Lower lobe of right lung (tissue), 2 donors: ENCODE data around the gene FCHSD1. TPM values are rescaled to one million over a fixed set of nuclear protein-coding genes. Genes with fewer than 3 reads are reported as not detected.
A peak's percentile ranks its signal among the peaks of the same experiment; 100 is the strongest.

Source experiments
- ATAC-seq, 2 donors: fragments of 200-7000 bp; cut with Tn5 transposase; one replicate each; pipeline ENCODE4 v1.9.1; 2020 to 2022; ENCODE audit warnings: mild to moderate bottlenecking in 2 of 2, moderate library complexity in 2 of 2
- DNase-seq: peaks from one replicate; pipeline ENCODE4 v3.0.0-alpha.2; 2020
- H3K27ac ChIP-seq: fragments of 200-600 bp; one replicate; pipeline ENCODE4 v1.8.0; 2022
- H3K27me3 ChIP-seq: fragments of 200-600 bp; one replicate; pipeline ENCODE4 v1.8.0; 2022; ENCODE audit warnings: low read depth
- H3K36me3 ChIP-seq: fragments of 200-600 bp; one replicate; pipeline ENCODE4 v1.8.0; 2022; ENCODE audit warnings: mild to moderate bottlenecking
- H3K4me1 ChIP-seq: fragments of 200-600 bp; one replicate; pipeline ENCODE4 v1.8.0; 2022
- H3K4me3 ChIP-seq: fragments of 200-600 bp; one replicate; pipeline ENCODE4 v1.8.0; 2022; ENCODE audit warnings: mild to moderate bottlenecking
- H3K9me3 ChIP-seq: fragments of 200-600 bp; one replicate; pipeline ENCODE4 v1.8.0; 2022
- intact Hi-C: fragments of 100-400 bp; cut with DNase I; formaldehyde crosslinking; loops from one replicate; pipeline ENCODE4 v1.11.0; 2022
- long read RNA-seq: library from polyadenylated mRNA; unstranded; transcript quantifications from one replicate; pipeline ENCODE4 v2.0.0, GENCODE V29; 2021
- total RNA-seq: library from RNA; stranded (reverse); fragmentation: NEBNext Ultra II Directional; extraction: Animal tissue kit (Norgen Biotek cat#: 25700); gene quantifications from one replicate; pipeline ENCODE4 v1.2.1, GENCODE V29; 2021
- TF ChIP-seq, protein P1 (sequence below): fragments of 200-600 bp; IDR thresholded peaks from one replicate; pipeline ENCODE4 v1.8.0; 2022; ENCODE audit warnings: antibody characterized with exemption, mild to moderate bottlenecking
- donor health status: DM: no; HTN: yes; CAD: no; lungs with severe emphysema.

FCHSD1 gene
- total RNA-seq: 20.4 TPM
- long read RNA-seq, full-length matches to known transcripts: 1 of 16 reads
- long read RNA-seq, partial matches to known transcripts: 4 of 16 reads
- long read RNA-seq, other reads (novel, unspliced or antisense): 11 of 16 reads

DNA sequence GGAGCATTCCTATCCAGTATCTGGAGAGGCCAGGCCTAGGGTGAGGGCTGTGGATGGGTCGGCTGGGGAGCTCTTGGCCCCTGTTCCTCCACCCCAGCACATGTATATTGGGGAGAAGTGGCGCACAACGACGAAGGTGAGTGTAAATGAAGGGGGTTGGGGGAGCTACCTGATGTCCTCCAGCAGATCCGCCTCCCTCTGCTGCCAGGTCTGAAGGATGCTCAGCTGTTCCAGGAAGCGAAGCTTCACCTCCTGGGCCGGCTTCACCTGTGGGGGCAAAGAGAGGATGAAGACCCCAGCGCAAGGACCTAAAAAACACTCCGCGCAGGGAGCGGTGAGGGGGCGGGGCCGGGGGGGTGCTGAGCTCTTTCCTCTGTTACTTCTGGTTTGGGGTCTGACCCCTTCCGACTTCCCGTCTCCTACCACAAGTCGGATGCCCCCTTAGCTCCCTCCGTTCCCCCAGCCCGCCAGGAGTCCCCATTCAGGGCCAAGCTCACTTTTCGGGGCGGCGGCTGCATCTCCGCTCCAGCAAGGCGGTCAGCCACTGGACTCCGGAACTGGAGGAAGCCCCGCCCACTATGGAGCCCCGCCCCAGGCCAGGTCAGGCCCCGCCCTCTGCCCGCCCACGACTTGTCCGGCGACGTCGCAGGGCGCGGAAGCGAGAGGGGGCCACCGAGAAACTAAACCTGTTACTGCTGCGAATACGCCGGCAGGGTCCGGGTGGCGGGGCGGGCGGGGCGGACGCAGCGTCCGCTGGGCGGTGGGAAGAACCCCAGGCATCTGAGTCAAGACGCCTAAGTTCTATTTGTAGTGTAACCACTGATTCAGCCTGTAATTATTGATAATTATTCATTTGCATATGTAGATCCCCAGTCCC lies at the start of gene FCHSD1:
Gene FCHSD1 (minus strand): TSS at position 568 of the 877 bp plus-strand sequence. CDS start 50 bp downstream, at position 518.
- Histone ChIP-seq H3K9me3 (no peaks in the 10 kb centered on the region), H3K27ac (peak within 1 kb of the TSS; percentile 81), H3K4me3 (peak within 1 kb of the TSS; percentile 79), H3K36me3 (peaks cover 37% of the 10 kb centered on the region), H3K27me3 (no peaks in the 10 kb centered on the region), H3K4me1 (peaks cover 15% of the 10 kb centered on the region)
- intact Hi-C loops: no loop called here
- ATAC-seq: peak; percentile 96 to 98
- TF ChIP-seq, protein P1, sequence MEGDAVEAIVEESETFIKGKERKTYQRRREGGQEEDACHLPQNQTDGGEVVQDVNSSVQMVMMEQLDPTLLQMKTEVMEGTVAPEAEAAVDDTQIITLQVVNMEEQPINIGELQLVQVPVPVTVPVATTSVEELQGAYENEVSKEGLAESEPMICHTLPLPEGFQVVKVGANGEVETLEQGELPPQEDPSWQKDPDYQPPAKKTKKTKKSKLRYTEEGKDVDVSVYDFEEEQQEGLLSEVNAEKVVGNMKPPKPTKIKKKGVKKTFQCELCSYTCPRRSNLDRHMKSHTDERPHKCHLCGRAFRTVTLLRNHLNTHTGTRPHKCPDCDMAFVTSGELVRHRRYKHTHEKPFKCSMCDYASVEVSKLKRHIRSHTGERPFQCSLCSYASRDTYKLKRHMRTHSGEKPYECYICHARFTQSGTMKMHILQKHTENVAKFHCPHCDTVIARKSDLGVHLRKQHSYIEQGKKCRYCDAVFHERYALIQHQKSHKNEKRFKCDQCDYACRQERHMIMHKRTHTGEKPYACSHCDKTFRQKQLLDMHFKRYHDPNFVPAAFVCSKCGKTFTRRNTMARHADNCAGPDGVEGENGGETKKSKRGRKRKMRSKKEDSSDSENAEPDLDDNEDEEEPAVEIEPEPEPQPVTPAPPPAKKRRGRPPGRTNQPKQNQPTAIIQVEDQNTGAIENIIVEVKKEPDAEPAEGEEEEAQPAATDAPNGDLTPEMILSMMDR: peak; percentile 15
- peak; percentile 93 for DNase-seq

DNA sequence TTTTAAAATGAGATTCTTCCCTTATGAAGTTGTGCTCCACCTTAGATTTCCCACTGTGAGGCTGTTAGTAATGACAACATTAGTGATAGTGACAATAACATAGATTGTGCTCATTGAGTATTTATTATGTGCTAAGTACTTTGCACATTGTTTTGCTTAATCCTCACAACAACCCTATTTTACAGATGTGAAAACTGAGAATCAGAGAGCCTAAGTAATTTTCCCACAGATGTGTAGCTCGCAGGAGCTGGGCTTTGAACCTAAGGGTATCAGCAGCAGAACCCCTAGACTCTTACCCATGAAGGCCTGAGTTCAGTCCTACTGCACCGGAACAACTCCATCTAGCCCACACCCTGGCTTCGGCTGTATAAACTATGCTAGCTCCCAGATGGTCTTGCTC lies 46.4 kb upstream of the FCHSD1 start:
- H3K27me3 ChIP-seq: peaks cover 22% of the 10 kb centered on the region
- H3K36me3 ChIP-seq: no peaks in the 10 kb centered on the region
- H3K27ac ChIP-seq: no peak overlapping the region
- H3K4me1 ChIP-seq: peaks cover 14% of the 10 kb centered on the region
- TF ChIP-seq, protein P1: no peak
- intact Hi-C loops: loop anchor here (10.0 kb wide), 1 partner anchor 257 kb away; the partner anchor contains the start of gene PCDH12
- no peak for ATAC-seq
- no peak overlapping the region for H3K4me3 ChIP-seq
- no peak for DNase-seq
- no peaks in the 10 kb centered on the region for H3K9me3 ChIP-seq

DNA sequence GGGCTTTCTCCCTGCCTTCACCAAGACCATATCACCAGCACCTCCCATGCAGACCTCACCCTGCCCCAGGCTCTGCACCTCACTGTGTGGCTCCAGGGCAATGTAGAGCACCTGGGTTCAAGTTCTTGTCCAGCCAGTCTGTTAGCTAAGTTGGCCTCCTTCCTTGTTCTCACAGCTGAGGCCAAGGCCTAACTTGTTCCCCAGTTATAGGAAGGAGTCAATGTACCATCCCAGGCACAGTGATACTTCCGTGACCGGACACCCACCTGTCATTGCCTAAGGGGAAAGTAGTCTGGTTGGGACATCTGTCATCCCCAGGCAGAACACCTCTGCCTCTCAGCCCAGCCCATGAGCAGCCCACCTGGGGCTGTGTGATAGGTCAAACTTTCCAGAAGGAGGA lies 45.2 kb upstream of the FCHSD1 start:
- TF ChIP-seq, protein P1: no peak
- no peak overlapping the region for H3K4me3 ChIP-seq
- H3K4me1 ChIP-seq: peaks cover 12% of the 10 kb centered on the region
- DNase-seq (no peak), ATAC-seq (no peak)
- peaks cover 17% of the 10 kb centered on the region for H3K27me3 ChIP-seq
- intact Hi-C loops: loop anchor here (10.0 kb wide), 1 partner anchor 258 kb away; the partner anchor contains the start of gene PCDH12
- H3K27ac ChIP-seq: no peak overlapping the region
- no peaks in the 10 kb centered on the region for H3K36me3 ChIP-seq
- H3K9me3 ChIP-seq: no peaks in the 10 kb centered on the region

DNA sequence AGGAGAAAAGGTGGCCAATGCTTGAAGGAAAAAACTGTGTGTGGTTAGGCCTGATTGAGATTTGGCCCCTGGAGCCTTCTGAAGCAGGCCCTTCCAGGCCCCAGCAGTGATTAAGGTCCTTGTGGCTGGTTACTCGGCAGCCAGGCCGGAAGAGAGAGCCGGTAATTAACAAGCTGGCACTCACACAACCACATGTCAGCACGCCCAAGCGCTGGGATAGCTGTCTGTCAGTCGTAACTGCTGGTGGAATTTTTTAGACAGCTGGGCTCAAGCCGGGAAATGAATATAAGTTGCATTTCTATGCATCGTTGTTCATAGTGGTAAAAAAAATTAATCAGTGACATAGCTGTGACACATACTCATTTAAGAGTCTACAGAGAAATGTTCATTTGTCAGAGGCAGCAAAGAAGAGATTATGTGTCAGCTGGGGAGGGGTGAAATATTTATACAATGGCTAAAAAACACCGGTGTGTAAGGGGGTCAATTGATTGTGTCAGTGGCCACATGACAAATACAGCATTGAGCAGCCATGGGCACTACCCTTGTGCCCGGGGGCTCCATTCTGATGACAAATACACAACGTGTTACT lies 44.5 kb upstream of the FCHSD1 start:
- TF ChIP-seq, protein P1: no peak
- ATAC-seq: peak in 1 of 2 donors; percentile 36
- intact Hi-C loops: loop anchor here (10.0 kb wide), 1 partner anchor 259 kb away; the partner anchor contains the start of gene PCDH12
- no peaks in the 10 kb centered on the region for H3K36me3 ChIP-seq
- no peak for DNase-seq
- peaks cover 11% of the 10 kb centered on the region for H3K4me1 ChIP-seq
- H3K27ac ChIP-seq: no peak overlapping the region
- peaks cover 10% of the 10 kb centered on the region for H3K27me3 ChIP-seq
- H3K9me3 ChIP-seq: no peaks in the 10 kb centered on the region
- H3K4me3 ChIP-seq: no peak overlapping the region

DNA sequence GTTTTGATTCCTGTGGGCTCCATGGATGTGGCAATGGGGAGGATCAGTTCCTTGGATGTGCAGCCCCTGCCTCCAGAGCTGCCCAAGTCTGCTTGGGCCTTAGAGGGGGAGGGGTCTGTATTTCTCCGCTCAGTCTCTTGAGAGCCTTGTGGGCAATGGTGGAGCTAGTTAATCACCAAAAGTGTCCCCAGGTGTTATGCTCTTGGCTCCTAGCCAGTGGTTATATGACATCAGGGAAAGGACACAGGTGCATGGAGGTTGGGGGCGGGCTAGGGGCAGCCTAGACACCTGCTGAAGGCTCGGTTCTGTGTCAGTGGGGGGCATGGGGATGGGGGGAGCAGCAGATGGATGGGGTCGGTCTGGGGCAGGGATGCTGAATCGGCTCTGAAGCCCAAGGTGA lies 43.3 kb upstream of the FCHSD1 start:
- no peaks in the 10 kb centered on the region for H3K9me3 ChIP-seq
- no peak overlapping the region for H3K27ac ChIP-seq
- ATAC-seq (no peak), DNase-seq (no peak)
- H3K27me3 ChIP-seq: peaks cover 4% of the 10 kb centered on the region
- intact Hi-C loops: loop anchor here (10.0 kb wide), 1 partner anchor 260 kb away; the partner anchor contains the start of gene PCDH12
- no peak overlapping the region for H3K4me3 ChIP-seq
- H3K36me3 ChIP-seq: no peaks in the 10 kb centered on the region
- TF ChIP-seq, protein P1: no peak
- H3K4me1 ChIP-seq: peaks cover 11% of the 10 kb centered on the region
